Lower leg skin (tissue), 4 donors: ENCODE results near the gene TMEM39B. TPM values are rescaled to one million over a fixed set of nuclear protein-coding genes. Genes with fewer than 3 reads are reported as not detected.
"Not testable (repeated sequence)": the region's sequence is repeated elsewhere in the genome, so short reads cannot be mapped to it uniquely, and the experiment has no call there.

ENCODE experiments used
- DNase-seq, 2 donors: peaks; one replicate each; pipeline ENCODE4 v3.0.0-alpha.2; 2019; ENCODE audit warnings: low spot score in 2 of 2
- H3K4me3 ChIP-seq: fragments of 200-600 bp; sonication (generic); 2 replicates; pipeline ENCODE4 v1.5.1; 2017; ENCODE audit warnings: mild to moderate bottlenecking, low read depth; ENCODE audit not compliant: poor library complexity, severe bottlenecking
- CTCF ChIP-seq, 3 donors: fragments of 450-650 bp; IDR thresholded peaks; one replicate each; pipeline ENCODE4 v1.5.1; 2016; ENCODE audit warnings: antibody characterized with exemption in 3 of 3, mild to moderate bottlenecking in 3 of 3, moderate library complexity in 2 of 3
- POLR2A ChIP-seq, 2 donors: fragments of 450-650 bp; IDR thresholded peaks; one replicate each; pipeline ENCODE4 v1.6.1; 2016 to 2017; ENCODE audit warnings: antibody characterized with exemption in 2 of 2, mild to moderate bottlenecking in 1 of 2, moderate library complexity in 1 of 2
- WGBS, 2 donors: methylation state at CpG; one replicate each; pipeline ENCODE4 v1.1.5; 2018; 5-methylcytosine and 5-hydroxymethylcytosine counted together
- intact Hi-C: fragments of 100-400 bp; cut with DNase I; formaldehyde crosslinking; loops from one replicate; pipeline ENCODE4 v1.15.0; 2023; ENCODE audit warnings: low total_unique reads
- total RNA-seq, 4 donors: library from RNA; depleted of rRNA; stranded (reverse); fragments of >200 nt; gene quantifications; one replicate each; pipeline ENCODE4 v1.1.0, GENCODE V29; 2016

TMEM39B gene
- total RNA-seq, 4 donors from 2014 or later = 2.9 to 5.0 (median 4.3) TPM

GRCh38 chr1:32116531-32116930, 43.8 kb downstream of the TMEM39B start:
- intact Hi-C loops = no loop called here
- WGBS, 2 donors = 91 to 93% methylated on average over 4 of the region's 4 CpGs

GRCh38 chr1:32122151-32122550, 49.4 kb downstream of the TMEM39B start:
- no peak for DNase-seq
- TF ChIP-seq POLR2A (IDR thresholded peaks at IDR 0.05) (no peak), CTCF (IDR thresholded peaks at IDR 0.05) (no peak)
- WGBS, 2 donors = 57 to 62% methylated on average over 5 of the region's 5 CpGs
- H3K4me3 ChIP-seq = no peak overlapping the region
- intact Hi-C loops = no loop called here

More at GRCh38 chr1:32116531-32116930, 43.8 kb downstream of the TMEM39B start:
- H3K4me3 ChIP-seq = no peak overlapping the region
- TF ChIP-seq CTCF (IDR thresholded peaks at IDR 0.05) (no peak), POLR2A (IDR thresholded peaks at IDR 0.05) (no peak)
- DNase-seq = no peak

GRCh38 chr1:32123361-32123760, 50.6 kb downstream of the TMEM39B start:
- H3K4me3 ChIP-seq = not testable (repeated sequence)
- 87 to 100% methylated on average over 2 of the region's 2 CpGs for WGBS, 2 donors

DNA sequence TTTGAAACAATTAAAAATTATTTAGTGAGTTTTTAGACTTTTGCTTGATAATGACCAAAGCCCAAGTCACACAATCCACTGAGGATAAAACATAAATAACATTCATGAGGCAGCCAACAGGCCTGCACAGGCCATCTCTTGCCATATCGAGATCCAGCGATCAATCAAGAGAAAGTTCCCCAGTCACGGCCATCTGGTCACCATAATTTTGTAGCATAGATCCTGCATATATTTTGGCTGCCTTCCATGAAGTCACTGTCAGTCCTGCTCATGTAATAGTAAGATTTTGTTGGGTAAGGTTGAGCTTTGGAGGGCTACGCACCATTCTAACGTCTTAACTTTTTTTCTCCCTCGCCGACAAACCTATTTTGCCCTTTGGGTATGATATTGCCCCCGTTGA, 52.6 kb downstream of the TMEM39B start:
- intact Hi-C loops = no loop called here
- no peak overlapping the region for H3K4me3 ChIP-seq
- TF ChIP-seq CTCF (IDR thresholded peaks at IDR 0.05) (no peak), POLR2A (IDR thresholded peaks at IDR 0.05) (no peak)
- WGBS, 2 donors = 75 to 76% methylated on average over 8 of the region's 8 CpGs
- no peak for DNase-seq

More at GRCh38 chr1:32123361-32123760, 50.6 kb downstream of the TMEM39B start:
- DNase-seq = peak in 1 of 2 donors; percentile 43
- intact Hi-C loops = not testable (repeated sequence)

- no peak for DNase-seq
- no peak overlapping the region for H3K4me3 ChIP-seq
- WGBS, 2 donors = 96 to 98% methylated on average over 3 of the region's 3 CpGs
- no peak for TF ChIP-seq POLR2A (IDR thresholded peaks at IDR 0.05)
- intact Hi-C loops = no loop called here
Observed at GRCh38 chr1:32126770-32127169, 54.0 kb downstream of the TMEM39B start.

GRCh38 chr1:32127409-32128198, 54.9 kb downstream of the TMEM39B start:
- intact Hi-C loops = no loop called here
- H3K4me3 ChIP-seq = no peak overlapping the region
- TF ChIP-seq CTCF (IDR thresholded peaks at IDR 0.05) (no peak), POLR2A (IDR thresholded peaks at IDR 0.05) (no peak)
- no peak for DNase-seq
- 66 to 71% methylated on average over 4 of the region's 4 CpGs for WGBS, 2 donors

- 38 to 55% methylated on average over 1 of the region's 1 CpG for WGBS, 2 donors
- no peak overlapping the region for H3K4me3 ChIP-seq
- no peak for DNase-seq
- intact Hi-C loops = no loop called here
- TF ChIP-seq POLR2A (IDR thresholded peaks at IDR 0.05) (no peak), CTCF (IDR thresholded peaks at IDR 0.05) (no peak)
Observed at GRCh38 chr1:32128479-32128878, 55.7 kb downstream of the TMEM39B start.
